Measurements from ENCODE around the gene COBL.
"Not testable (repeated sequence)": the region's sequence is repeated elsewhere in the genome, so short reads cannot be mapped to it uniquely, and the experiment has no call there.

COBL gene

GRCh38 chr7:50990214-50990613 is 326.4 kb downstream of the COBL start:
- DNase-seq (ENCODE audit: low read depth), result not testable (repeated sequence)

DNA sequence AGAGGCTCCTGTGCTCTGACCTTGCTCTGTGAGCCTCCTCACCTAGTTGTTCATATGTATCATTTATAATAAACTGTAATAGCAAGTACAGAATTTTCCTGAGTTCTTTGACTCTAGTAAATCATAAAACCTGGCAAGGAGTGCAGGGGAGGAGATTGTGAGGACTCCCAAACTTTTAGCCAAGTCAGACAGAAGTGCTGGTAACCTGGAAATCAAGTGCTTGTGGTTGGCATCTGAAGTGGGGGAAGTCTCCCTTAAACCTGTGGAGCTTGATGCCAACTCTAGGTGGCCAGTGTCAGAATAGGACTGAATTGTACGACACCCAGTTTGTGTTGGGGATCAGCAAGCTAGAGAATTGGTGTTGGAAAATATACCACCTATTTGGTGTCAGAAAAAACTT is 327.6 kb downstream of the COBL start:
- no peak for DNase-seq (ENCODE audit: low read depth)

- DNase-seq (ENCODE audit: low read depth), result no peak
Observed at GRCh38 chr7:50988465-50988864, 328.1 kb downstream of the COBL start.

- no peak for DNase-seq (ENCODE audit: low read depth)
Observed at GRCh38 chr7:50985096-50985495, 331.5 kb downstream of the COBL start.

- DNase-seq (ENCODE audit: low read depth), result no peak
Observed at GRCh38 chr7:50983850-50984249, 332.8 kb downstream of the COBL start.

DNA sequence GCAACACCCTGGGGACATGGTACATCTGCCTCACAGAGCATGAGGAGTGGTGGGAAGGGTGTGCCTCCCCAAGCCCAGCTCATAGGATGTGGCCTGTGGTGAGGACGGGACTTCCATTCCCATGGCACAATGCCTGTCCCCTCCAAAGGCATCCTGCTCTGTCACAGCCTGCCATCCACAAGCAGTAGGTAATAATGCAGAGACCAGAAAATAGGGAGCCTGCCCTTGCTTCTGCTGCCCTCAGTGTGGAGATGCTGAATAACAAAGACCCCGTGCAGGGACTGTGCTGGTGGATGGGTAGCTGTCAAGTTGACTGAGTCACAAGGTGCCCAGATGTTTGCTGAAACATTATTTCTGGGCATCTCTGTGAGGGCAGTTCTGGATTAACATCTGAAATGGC is 334.0 kb downstream of the COBL start:
- DNase-seq (ENCODE audit: low read depth), result no peak

- no peak for DNase-seq (ENCODE audit: low read depth)
Observed at GRCh38 chr7:50981743-50982142, 334.9 kb downstream of the COBL start.

DNA sequence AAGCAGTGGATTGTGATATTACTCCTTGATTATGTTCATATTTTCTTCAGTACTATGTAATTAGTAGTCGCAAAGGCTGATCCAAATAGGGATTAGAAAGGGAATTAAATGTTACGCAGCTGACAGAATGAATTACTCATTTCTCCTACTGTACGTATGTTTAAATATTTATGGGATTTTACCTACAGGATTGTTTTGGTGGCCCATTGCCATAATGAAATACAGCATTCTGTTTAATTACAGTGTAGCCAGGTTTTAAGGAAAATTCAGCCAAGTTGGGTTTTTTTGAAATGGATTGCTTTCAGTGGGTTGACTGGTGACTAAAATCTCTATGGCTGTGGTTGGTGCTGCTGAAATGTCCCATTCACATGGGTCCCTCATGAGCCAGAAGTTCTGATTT is 336.2 kb downstream of the COBL start:
- no peak for DNase-seq (ENCODE audit: low read depth)

GRCh38 chr7:50978633-50979215 is 337.9 kb downstream of the COBL start:
- no peak for DNase-seq (ENCODE audit: low read depth)

DNA sequence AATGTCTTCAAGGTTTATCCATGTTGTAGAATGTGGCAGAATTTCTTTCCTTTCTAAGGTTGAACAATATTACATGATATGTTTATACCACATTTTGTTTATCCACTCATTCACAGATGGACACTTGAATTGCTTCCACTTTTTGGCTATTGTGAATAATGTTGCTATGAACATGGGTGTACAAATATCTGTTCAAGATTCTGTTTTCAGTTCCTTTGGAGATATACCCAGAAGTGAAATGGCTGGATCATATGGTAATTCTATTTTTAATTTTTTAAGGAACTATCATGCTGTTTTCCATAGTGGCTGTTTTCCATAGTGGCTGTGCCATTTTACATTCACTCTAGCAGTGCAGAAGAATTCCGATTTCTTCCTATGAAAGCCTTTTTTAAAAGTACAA is 339.2 kb downstream of the COBL start:
- DNase-seq (ENCODE audit: low read depth), result no peak

- no peak for DNase-seq (ENCODE audit: low read depth)
Observed at GRCh38 chr7:50976064-50976463, 340.5 kb downstream of the COBL start.

GRCh38 chr7:50974240-50974639 is 342.4 kb downstream of the COBL start:
- DNase-seq (ENCODE audit: low read depth), result no peak

DNA sequence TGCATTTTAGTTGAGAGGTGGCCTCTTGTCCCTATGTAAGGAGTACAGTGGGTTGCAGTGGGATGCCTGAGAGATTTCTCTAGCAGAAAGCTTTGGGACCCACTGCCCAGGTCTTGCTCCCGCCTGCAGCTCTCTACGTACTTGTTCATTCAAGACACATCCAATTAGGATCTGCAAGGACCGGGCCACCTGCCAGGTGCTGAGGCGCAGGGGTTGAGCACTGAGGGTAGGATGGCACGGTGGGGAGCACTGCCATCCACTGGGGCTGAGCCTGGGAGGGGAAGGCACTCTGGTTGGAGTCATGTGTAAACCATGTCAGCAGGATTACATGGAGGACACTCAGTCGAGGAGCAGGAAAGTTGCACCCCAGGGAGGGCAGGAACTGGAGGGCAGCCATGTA is 342.8 kb downstream of the COBL start:
- no peak for DNase-seq (ENCODE audit: low read depth)

GRCh38 chr7:50970092-50970491 is 346.5 kb downstream of the COBL start:
- no peak for DNase-seq (ENCODE audit: low read depth)
